ENCODE data around the gene POLD2.
"Not testable (repeated sequence)": the region's sequence is repeated elsewhere in the genome, so short reads cannot be mapped to it uniquely, and the experiment has no call there.

Gene POLD2

GRCh38 chr7:44123190-44124003 lies at the start of gene POLD2:
Gene POLD2, minus strand, starts transcription at chr7:44123548. Its CDS starts 1,495 bp downstream, at chr7:44122053.
- peak; percentile 92 for FAIRE-seq

- FAIRE-seq: no peak
Observed at GRCh38 chr7:44172803-44173424, 49.6 kb upstream of the POLD2 start.

GRCh38 chr7:44172352-44172751 lies 49.0 kb upstream of the POLD2 start:
- no peak for FAIRE-seq

- FAIRE-seq: not testable (repeated sequence)
Observed at GRCh38 chr7:44171901-44172300, 48.6 kb upstream of the POLD2 start.

- FAIRE-seq: no peak
Observed at GRCh38 chr7:44167920-44168319, 44.6 kb upstream of the POLD2 start.

GRCh38 chr7:44163591-44163990 lies 40.2 kb upstream of the POLD2 start:
- no peak for FAIRE-seq

GRCh38 chr7:44162785-44163395 lies 39.5 kb upstream of the POLD2 start:
- FAIRE-seq: no peak

GRCh38 chr7:44162179-44162578 lies 38.8 kb upstream of the POLD2 start:
- FAIRE-seq: no peak

GRCh38 chr7:44161371-44161770 lies 38.0 kb upstream of the POLD2 start:
- FAIRE-seq: no peak

GRCh38 chr7:44159824-44160630 lies 36.7 kb upstream of the POLD2 start:
- FAIRE-seq: no peak

- no peak for FAIRE-seq
Observed at GRCh38 chr7:44158873-44159631, 35.7 kb upstream of the POLD2 start.

GRCh38 chr7:44158096-44158872 lies 34.9 kb upstream of the POLD2 start:
- FAIRE-seq: no peak

- no peak for FAIRE-seq
Observed at GRCh38 chr7:44157116-44158080, 34.0 kb upstream of the POLD2 start.

- FAIRE-seq: no peak
Observed at GRCh38 chr7:44156453-44157010, 33.2 kb upstream of the POLD2 start.

- FAIRE-seq: no peak
Observed at GRCh38 chr7:44155191-44156185, 32.1 kb upstream of the POLD2 start.

GRCh38 chr7:44154703-44155102 lies 31.4 kb upstream of the POLD2 start:
- FAIRE-seq: no peak

GRCh38 chr7:44153948-44154335 lies 30.6 kb upstream of the POLD2 start:
- FAIRE-seq: no peak

Measured in A204.1 (cell line).